Testis (tissue), 2 donors: ENCODE measurements around the gene PAPOLG.

Experiments used
- POLR2A ChIP-seq: fragments of 450-650 bp; IDR thresholded peaks from one replicate; pipeline ENCODE4 v1.6.1; 2017; ENCODE audit warnings: antibody characterized with exemption, mild to moderate bottlenecking, moderate library complexity
- TF ChIP-seq, protein P1 (sequence below), 3 experiments: fragments of 450-650 bp in 2 of 3; fragments of 200-600 bp in 1 of 3; sonication (generic) in 1 of 3; IDR thresholded peaks; one replicate each; pipeline ENCODE4 v1.5.1; 2016 to 2019; ENCODE audit warnings: antibody characterized with exemption in 3 of 3, mild to moderate bottlenecking in 2 of 3, moderate library complexity in 1 of 3

GRCh38 chr2:60847854-60848253 lies 91.8 kb downstream of the PAPOLG start:
- TF ChIP-seq, protein P1, sequence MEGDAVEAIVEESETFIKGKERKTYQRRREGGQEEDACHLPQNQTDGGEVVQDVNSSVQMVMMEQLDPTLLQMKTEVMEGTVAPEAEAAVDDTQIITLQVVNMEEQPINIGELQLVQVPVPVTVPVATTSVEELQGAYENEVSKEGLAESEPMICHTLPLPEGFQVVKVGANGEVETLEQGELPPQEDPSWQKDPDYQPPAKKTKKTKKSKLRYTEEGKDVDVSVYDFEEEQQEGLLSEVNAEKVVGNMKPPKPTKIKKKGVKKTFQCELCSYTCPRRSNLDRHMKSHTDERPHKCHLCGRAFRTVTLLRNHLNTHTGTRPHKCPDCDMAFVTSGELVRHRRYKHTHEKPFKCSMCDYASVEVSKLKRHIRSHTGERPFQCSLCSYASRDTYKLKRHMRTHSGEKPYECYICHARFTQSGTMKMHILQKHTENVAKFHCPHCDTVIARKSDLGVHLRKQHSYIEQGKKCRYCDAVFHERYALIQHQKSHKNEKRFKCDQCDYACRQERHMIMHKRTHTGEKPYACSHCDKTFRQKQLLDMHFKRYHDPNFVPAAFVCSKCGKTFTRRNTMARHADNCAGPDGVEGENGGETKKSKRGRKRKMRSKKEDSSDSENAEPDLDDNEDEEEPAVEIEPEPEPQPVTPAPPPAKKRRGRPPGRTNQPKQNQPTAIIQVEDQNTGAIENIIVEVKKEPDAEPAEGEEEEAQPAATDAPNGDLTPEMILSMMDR (IDR thresholded peaks at IDR 0.05): no peak
- TF ChIP-seq POLR2A: no peak
